NCI-H345 (cell line): Measurements from ENCODE around the gene PSD4.

ENCODE experiments used
- DNase-seq: peaks from one replicate; lab custom pipeline; 2025; lab: John Stamatoyannopoulos, UW

The PSD4 gene

DNA sequence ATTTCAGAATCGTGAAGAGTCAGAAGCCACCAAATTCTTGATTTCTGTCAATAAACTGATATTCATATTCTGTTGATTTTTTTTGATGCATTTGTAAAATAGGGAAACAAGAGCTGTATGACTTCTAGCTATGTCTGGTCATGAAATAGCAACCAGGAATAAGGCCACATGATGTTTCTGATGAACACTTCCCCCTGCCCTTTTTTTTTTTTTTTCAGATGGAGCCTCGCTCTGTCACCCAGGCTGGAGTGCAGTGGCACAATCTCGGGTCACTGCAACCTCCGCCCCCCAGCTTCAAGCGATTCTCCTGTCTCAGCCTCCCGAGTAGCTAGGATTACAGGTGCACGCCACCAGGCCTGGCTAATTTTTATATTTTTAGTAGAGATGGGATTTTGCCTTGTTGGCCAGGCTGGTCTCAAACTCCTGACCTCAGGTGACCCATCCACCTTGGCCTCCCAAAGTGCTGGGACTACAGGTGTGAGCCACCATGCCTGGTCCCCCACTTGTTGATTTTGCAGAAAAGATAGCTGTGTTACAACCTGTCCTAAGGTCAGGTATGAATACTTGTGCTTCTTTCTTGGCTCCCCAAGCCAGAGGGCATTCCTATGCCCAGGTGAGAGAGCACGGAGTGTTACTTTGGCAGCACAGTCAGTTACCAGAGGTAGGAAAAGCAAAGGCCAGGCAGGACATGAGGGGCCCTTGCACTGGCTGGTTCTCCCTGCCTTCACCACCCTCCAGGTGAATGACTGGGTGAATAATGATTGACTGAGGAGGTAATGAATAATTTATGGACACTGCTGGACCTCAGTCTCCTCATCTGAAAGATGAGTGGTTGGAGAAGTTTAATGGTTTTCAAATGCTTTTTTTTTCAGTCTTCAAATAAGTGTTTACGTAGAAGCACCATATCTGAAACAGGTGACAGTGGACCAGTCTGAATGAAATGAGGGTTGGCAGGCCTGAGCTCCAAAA is 65.4 kb downstream of the PSD4 start:
- no peak for DNase-seq

DNA sequence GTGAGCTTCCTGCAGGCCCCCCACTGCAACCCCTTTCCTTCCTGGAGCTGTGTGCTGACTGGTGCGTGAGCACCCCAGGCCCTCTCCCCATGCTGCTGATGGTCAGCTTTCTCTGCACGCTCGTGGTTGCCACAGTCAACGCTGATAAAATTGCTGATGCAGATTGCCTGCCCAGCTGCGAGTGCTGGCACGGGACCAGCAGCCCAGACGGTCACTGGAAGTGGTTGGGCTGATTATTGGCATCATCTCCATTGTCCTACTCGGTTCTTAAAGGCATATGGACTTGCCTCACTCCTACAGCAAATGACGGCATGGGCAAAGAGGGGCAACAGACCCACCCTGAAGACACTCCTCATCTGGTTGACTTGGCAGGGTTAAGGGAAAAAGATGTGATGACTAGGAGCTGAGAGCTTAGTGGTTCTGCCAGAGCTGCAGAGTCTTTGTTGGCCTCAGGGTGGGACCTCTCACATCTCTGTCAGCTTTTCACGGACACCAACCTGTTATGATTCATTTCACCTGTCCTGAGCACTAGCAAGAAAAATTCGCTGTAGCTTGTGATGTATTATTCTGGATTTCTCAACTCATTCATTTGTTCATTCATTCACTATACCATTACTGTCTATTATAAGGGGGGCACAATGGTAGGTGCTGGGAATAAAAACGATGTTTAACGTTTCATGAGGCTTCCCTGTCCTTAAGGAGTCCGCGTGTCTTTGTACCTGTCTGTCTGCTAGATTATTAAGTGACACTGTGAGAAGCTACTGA is 66.6 kb downstream of the PSD4 start:
- DNase-seq: peak; percentile 69

- no peak for DNase-seq
Measured at GRCh38 chr2:113240915-113241911, 67.4 kb downstream of the PSD4 start.

DNA sequence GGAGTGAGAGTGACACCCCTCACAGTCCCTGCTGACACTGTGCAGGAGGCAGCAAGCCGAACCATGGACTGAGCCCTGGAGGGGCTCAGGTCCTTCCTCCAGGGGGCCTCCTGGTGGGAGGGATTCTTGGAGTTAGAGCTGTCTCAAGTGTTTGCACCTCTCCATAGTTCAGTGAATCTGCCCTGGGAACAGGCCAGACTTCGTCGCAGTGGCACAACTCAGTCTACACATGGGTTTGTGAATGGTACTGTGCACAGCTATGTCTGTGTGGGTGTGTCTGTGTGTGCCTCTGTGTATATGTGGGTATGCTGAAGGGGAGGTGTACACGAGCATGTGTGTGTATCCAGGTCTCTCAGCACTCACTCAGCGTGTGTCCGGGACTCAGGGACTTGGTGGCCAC is 68.6 kb downstream of the PSD4 start:
- no peak for DNase-seq

- no peak for DNase-seq
Measured at GRCh38 chr2:113245276-113245711, 71.5 kb downstream of the PSD4 start.

DNA sequence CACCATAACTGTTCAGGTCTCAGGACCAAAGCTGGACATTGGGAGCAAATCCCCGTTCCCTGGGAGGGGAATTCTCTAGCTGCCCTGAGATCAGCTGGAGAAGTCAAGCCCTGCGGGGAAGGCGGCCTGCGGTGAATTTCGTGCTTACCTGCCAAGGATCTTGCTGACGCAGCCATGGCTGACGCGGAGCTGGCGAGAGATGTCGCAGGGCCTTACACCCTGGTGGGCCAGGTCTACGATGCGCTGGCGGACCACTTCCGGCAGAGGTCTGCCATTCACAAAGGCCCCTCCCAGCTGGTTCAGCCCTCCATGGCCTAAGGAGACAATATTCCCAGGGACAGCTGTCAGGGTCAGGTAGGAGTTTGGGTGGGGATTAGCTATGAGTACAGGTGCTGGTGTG is 72.8 kb downstream of the PSD4 start:
- DNase-seq: no peak

DNA sequence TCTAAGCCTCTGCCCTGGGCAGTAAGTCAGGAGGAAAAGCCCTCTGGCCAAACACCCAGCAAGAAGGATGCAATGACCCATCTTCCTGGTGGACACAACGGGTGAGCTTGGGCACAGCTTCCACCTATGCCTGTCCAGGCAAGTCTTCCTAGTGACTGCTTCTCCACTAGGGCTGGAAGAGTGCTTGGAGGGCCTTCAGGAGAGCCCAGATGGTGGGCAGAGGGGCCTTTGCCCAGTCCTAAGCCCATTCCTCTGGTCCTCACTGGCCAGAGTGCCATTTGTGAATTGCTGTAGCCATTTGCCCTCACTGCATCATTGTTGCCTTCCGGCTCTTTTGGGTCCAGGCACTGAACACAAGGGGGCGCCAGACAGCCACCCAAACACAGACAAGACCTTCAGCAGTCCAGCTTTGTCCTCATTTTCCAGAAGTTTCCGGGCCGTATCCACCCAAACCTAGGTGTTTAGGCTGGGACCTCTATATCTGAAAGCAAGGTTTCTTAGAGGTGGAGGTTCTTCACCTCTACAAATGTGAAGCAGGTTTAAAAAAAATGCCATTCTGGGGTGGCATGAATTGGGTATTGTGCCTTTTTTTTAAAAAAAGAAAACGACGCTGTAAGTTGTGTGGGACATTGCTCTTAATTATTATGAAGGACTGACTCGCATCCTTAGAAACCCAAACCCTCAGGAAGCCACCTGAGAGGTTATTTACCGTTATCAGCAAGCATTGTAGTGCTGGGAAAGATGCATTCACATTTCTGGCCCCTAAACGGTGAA is 75.4 kb downstream of the PSD4 start:
- DNase-seq: peak; percentile 49

GRCh38 chr2:113251118-113251517 is 77.3 kb downstream of the PSD4 start:
- DNase-seq: no peak

DNA sequence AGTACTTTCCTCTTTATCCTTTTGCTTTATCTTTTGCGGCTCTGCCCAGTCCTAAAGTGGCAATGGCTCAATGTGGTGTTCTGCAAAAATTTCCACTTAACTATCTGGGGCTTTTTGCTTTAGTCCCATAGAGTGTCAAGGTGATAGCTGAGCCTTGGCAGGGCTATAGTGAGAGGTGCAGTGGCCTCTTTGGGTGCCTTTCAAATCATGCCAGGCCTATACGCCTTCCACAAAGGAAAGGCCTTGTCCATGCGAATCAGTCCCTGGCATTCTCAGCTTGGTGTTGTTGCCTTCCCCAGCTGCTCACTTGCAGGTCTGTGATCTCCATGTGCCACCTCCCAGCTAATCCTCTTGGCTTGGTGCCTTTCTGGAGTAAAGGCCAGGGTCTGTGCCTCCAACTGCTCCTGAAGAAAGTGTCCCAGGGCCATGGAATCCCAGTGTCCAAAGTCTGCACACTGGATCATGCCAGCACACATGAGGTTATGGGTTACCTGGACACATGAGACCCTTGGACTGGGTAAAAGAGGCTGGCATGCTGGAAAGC is 78.3 kb downstream of the PSD4 start:
- no peak for DNase-seq

DNA sequence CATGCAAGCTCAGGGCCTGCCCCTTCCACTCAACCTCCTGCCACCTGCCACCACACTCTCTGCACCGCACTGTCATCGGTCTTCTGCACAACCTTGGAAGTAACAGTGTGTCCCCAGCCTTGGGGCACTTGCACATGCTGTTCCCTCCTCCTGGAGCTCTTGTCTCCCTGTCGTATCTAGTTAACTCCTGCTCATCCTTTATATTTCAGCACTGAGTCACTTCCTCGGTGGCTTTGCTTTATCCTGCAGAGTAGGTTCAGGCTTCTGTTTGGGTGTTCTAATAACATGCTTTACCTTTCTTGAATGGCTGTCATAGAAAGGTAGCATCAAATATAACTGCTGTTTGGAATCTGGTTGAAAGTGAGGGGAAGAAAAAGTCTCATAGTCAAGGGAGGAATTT is 79.7 kb downstream of the PSD4 start:
- no peak for DNase-seq

DNA sequence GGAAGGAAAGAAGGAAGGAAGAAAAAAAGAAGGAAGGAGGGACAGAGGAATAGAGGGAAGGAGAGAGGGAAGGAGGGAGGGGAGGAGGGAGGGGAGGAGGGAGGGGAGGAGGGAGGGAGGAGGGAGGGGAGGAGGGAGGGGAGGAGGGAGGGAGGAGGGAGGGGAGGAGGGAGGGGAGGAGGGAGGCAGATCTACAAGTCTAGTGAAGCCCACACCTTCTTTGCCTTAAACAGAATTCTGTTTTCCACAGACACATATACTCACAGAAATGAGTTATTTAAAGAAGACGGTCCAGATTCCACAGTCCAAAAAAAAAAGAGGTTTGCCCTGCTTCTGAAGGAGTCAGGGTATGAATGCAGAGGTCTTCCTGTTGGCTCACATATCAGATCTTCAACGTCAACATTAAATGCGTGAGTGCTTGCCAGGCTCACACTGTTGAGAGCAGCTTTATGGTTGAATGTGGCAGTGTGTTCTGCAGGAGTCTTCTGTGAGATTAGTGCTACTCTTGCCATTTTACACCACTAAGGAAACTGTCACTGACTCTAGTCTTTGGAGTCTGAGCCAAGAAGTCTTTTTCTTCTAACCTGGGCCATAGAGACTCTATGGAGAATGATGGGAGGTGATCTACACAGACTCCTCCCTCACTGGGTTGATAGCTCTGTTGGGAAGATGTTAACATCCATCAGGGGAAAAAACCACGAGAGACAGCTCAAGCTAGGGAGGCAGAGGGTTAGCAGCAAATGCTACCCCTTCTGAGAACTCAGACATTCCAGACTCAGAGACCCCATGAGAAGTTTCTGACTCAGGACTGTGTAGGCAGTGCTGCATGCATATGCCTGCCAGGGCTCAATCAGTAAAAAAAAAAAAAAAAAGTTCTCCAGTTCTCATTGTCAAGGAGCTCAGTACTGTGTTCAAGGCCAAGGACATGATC is 81.6 kb downstream of the PSD4 start:
- no peak for DNase-seq

GRCh38 chr2:113257516-113258264 is 83.9 kb downstream of the PSD4 start:
- no peak for DNase-seq

DNA sequence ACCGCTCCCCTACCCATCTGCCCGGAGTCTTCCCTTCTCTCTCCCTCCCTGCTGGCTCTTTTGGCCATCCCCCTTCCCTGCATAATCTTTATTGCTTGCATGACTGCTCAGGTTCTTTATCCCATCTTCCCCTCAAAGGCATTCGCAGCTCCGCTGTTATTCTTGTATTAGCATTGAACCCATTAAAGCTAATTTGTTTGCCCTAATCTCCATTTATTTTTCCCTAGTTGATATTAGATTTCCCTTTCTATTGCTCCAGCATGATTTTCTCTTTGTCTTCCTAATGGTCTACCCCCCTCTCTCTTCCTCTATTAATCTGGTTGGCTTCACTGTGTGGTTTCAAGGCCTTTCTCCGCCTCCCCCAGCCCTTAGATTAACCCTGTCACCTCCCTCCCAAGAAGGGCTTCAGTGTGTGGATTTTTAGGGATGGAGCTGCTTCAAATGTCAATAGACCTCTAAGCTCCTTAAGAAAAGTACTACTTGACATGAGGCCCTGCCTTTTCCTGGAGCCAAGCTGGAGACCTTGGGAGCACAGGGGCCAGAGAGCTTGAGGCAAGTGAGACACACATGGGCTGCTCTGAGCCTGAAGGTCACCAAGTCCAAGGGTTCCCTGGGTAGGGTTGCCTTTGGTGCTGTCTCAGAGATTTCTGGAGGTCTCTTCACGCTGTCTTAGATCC is 84.8 kb downstream of the PSD4 start:
- DNase-seq: no peak
